GM12891 (cell line): Measurements from ENCODE around the gene RAB36.

Experiments
- DNase-seq: peaks from one replicate; pipeline ENCODE4 v3.0.0; 2011; ENCODE audit warnings: low spot score; ENCODE audit not compliant: insufficient read length
- FAIRE-seq: peaks from 2 replicates; lab custom pipeline; 2011; peaks lifted over from hg19 to GRCh38; lab: Jason Lieb, UNC
- PAX5 ChIP-seq: IDR thresholded peaks from 2 replicates; pipeline ENCODE4 v1.6.1; 2011; ENCODE audit warnings: low read length, moderate library complexity, mild to moderate bottlenecking; ENCODE audit not compliant: insufficient read depth, severe bottlenecking
- POLR2A ChIP-seq: IDR thresholded peaks from 2 replicates; pipeline ENCODE4 v1.6.1; 2011; ENCODE audit warnings: low read depth, low read length, control low read depth
- POLR2AphosphoS5 ChIP-seq: IDR thresholded peaks from 2 replicates; pipeline ENCODE4 v1.6.1; 2011; ENCODE audit warnings: low read depth, low read length, control low read depth
- POU2F2 ChIP-seq: IDR thresholded peaks from 2 replicates; pipeline ENCODE4 v1.6.1; 2011; ENCODE audit warnings: low read depth, mild to moderate bottlenecking, control low read depth, low read length, moderate library complexity
- SPI1 ChIP-seq: IDR thresholded peaks from 2 replicates; pipeline ENCODE4 v1.6.1; 2011; ENCODE audit warnings: low read depth, low read length, control low read depth
- TAF1 ChIP-seq: IDR thresholded peaks from 2 replicates; pipeline ENCODE4 v1.6.1; 2011; ENCODE audit warnings: low read depth, low read length, control low read depth

Gene RAB36

GRCh38 chr22:23108249-23109078 is 36.8 kb upstream of the RAB36 start:
- no peak for DNase-seq
- TF ChIP-seq SPI1 (no peak), TAF1 (no peak), POLR2A (no peak), POU2F2 (no peak), POLR2AphosphoS5 (no peak), PAX5 (no peak)
- FAIRE-seq, result no peak

DNA sequence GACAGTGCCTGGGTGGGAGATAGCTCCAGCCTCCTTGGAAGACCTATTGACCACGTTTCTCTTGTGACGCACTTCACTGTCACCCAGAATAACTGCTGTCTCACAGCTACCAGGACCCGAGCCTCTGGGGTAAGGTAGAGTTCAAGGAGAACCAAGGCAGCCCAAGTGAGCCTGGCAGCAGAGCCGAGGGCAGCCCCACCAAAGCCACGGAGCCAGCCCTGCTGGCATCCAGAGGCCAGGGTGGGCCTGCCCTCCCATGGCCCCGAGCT is 36.3 kb upstream of the RAB36 start:
- DNase-seq (no peak), FAIRE-seq (no peak)
- no peak for TF ChIP-seq PAX5

GRCh38 chr22:23109441-23109978 is 35.8 kb upstream of the RAB36 start:
- FAIRE-seq (no peak), DNase-seq (no peak)
- TF ChIP-seq POLR2AphosphoS5 (no peak), TAF1 (no peak), PAX5 (no peak), POU2F2 (no peak), SPI1 (no peak), POLR2A (no peak)

- no peak for DNase-seq
- no peak for FAIRE-seq
- TF ChIP-seq POLR2A (no peak), POU2F2 (no peak), SPI1 (no peak), POLR2AphosphoS5 (no peak), PAX5 (no peak), TAF1 (no peak)
Observed at GRCh38 chr22:23110190-23110921, 34.9 kb upstream of the RAB36 start.

GRCh38 chr22:23110922-23111527 is 34.3 kb upstream of the RAB36 start:
- no peak for FAIRE-seq
- no peak for TF ChIP-seq POLR2A
- no peak for TF ChIP-seq POLR2AphosphoS5
- TF ChIP-seq POU2F2, result no peak
- no peak for TF ChIP-seq PAX5
- TF ChIP-seq SPI1, result no peak
- no peak for TF ChIP-seq TAF1
- no peak for DNase-seq

- DNase-seq (no peak), FAIRE-seq (no peak)
- no peak for TF ChIP-seq SPI1
- TF ChIP-seq TAF1, result no peak
- TF ChIP-seq POLR2A, result no peak
- TF ChIP-seq PAX5, result no peak
- TF ChIP-seq POU2F2, result no peak
- TF ChIP-seq POLR2AphosphoS5, result no peak
Observed at GRCh38 chr22:23112472-23113012, 32.7 kb upstream of the RAB36 start.

DNA sequence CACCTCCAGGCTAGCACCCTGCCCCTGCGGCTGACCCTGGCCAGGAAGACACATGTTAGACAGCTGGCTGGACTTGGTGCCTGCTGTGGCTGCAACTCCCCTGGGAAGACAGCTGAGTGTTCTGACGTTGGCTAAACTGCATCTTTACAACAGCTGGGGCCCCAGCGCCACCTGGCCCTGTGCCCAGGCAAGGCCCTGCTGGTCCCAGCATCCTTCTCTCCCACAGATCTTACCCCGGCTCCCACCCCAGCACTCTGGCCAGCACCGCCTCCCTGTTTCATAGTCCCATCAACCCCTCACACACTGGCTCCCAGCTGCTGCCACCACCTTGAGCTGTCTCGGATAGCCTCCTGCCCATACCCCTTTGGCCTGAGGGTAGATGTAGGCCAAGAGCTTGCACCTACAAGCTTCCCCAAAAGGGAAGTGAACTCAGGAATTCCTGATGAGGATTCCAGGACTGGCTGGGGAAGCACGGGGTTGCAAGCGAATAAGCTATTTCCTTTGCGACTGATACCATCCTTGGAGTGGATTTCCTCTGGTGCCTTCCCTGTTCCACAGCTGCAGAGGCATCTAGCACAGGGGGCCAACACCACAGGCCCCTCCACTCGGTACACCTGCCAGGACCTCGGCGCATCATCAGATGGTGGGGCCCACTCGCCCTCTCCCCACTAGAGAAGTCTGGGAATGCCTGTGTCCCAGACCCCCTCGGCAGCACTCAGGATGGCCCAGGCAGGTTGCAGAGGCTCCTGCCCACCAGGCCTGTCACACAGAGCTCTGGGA is 32.0 kb upstream of the RAB36 start:
- no peak for DNase-seq
- TF ChIP-seq POLR2A (no peak), POU2F2 (no peak), SPI1 (no peak), POLR2AphosphoS5 (no peak)
- FAIRE-seq, result no peak

DNA sequence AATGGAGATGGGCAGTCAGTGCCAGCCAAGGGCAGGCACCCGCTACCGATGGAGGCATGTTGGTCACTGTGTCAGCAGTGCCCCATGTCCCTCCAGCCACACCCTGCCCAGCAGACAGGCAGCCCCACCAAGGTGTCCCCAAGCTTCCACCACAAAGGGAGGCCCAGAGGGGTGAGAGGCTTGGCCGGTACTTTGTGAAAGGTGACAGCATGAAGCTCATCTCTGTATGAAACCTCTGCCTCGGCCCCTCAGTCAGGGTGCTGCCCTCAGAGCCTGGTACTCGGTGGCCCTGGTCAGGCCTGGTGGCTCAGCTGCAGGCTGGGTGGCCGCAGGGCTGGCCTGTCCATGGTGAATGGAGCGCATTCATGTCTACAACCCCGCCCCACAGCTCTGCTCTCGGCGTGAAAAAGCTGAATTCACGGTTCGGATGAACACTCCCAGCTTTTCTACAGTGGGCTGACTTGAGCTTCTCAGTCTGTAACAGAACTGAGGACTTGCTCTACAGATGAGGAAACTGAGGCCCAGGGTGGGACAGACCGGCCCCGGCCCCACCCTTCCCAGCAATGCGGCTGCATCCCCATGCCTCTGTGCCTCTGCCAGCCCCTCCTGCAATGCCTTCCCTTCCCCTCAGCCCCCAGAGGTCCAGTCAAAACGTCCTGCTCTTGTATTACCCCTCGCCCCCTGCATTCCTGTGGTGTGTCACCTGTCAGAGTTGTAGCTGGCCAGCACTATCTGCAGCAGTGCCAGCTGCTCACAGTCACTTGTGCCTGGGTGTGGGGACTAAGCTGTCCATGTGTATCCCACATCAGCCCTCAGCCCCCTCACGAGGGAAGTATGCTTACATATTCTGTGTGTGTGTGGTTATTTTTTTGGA is 31.2 kb upstream of the RAB36 start:
- DNase-seq, result no peak
- FAIRE-seq, result no peak
- no peak for TF ChIP-seq TAF1
- TF ChIP-seq PAX5, result no peak
- TF ChIP-seq POLR2AphosphoS5, result no peak
- TF ChIP-seq POU2F2, result no peak
- TF ChIP-seq SPI1, result no peak
- no peak for TF ChIP-seq POLR2A
